Measurements from ENCODE around the gene CDPF1. TPM values are rescaled to one million over a fixed set of nuclear protein-coding genes. Genes with fewer than 3 reads are reported as not detected.
"Not testable (repeated sequence)": the region's sequence is repeated elsewhere in the genome, so short reads cannot be mapped to it uniquely, and the experiment has no call there.

The CDPF1 gene
- total RNA-seq, 1 donor from 2014 or later, result 11.1 TPM

GRCh38 chr22:46202897-46203600, 47.0 kb downstream of the CDPF1 start:
- H3K36me3 Mint-ChIP-seq (ENCODE audit: unreplicated experiment), result peaks cover 33% of the 10 kb centered on the region
- no peaks in the 10 kb centered on the region for H3K4me1 Mint-ChIP-seq (ENCODE audit: unreplicated experiment)
- no peaks in the 10 kb centered on the region for H3K27me3 Mint-ChIP-seq (ENCODE audit: unreplicated experiment)

DNA sequence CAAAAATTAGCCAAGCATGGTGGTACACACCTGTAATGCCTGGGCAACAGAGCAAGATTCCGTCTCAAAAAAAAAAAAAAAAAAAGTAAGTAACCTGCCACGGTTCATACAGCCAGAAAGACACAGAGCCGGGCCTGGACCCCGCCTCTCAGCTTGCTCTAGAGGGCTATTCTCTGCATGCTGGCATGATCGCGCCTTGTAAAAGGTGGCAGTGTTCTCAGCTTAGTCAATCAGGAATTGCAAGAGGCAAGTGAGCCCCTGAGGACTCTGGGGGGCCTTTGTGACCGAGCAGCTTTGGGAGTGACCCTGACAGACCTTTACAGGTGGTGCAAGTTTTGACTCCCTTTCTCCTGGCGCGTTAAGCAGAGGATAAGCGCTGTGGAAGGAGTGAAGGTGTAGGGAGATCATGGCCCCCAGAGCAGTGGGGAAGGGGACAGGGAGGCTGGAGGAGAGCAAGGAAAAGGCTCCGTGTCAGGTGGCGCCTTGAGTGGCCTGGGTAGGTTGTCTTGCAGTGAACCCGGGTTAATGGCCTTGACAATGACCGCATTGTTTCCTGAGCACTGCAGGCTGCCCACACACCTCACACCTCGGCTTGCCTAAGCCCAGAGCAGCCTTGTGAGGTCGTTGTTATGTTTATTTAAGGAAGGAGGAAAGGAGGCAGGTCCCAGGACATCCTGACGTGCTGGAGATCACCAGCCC, 48.9 kb downstream of the CDPF1 start:
- Mint-ChIP-seq H3K27ac (ENCODE audit: unreplicated experiment) (no peak overlapping the region), H3K4me1 (ENCODE audit: unreplicated experiment) (no peaks in the 10 kb centered on the region), H3K27me3 (ENCODE audit: unreplicated experiment) (no peaks in the 10 kb centered on the region), H3K4me3 (ENCODE audit: unreplicated experiment) (no peak overlapping the region), H3K36me3 (ENCODE audit: unreplicated experiment) (peaks cover 33% of the 10 kb centered on the region), H3K9me3 (ENCODE audit: unreplicated experiment) (no peaks in the 10 kb centered on the region)
- no peak for DNase-seq (ENCODE audit: extremely low spot score, unreplicated experiment)
- no peak for TF ChIP-seq CTCF (IDR thresholded peaks at IDR 0.05)

More at GRCh38 chr22:46202897-46203600, 47.0 kb downstream of the CDPF1 start:
- H3K4me3 Mint-ChIP-seq (ENCODE audit: unreplicated experiment), result no peak overlapping the region
- DNase-seq (ENCODE audit: extremely low spot score, unreplicated experiment), result no peak
- no peak for TF ChIP-seq CTCF (IDR thresholded peaks at IDR 0.05)
- no peaks in the 10 kb centered on the region for H3K9me3 Mint-ChIP-seq (ENCODE audit: unreplicated experiment)
- no peak overlapping the region for H3K27ac Mint-ChIP-seq (ENCODE audit: unreplicated experiment)

- H3K4me1 Mint-ChIP-seq (ENCODE audit: unreplicated experiment); DNase-seq (ENCODE audit: extremely low spot score, unreplicated experiment); H3K4me3 Mint-ChIP-seq (ENCODE audit: unreplicated experiment); H3K27me3 Mint-ChIP-seq (ENCODE audit: unreplicated experiment); H3K27ac Mint-ChIP-seq (ENCODE audit: unreplicated experiment); H3K9me3 Mint-ChIP-seq (ENCODE audit: unreplicated experiment): not testable (repeated sequence)
- H3K36me3 Mint-ChIP-seq (ENCODE audit: unreplicated experiment), result peaks cover 20% of the 10 kb centered on the region
Observed at GRCh38 chr22:46198806-46199205, 51.3 kb downstream of the CDPF1 start.

DNA sequence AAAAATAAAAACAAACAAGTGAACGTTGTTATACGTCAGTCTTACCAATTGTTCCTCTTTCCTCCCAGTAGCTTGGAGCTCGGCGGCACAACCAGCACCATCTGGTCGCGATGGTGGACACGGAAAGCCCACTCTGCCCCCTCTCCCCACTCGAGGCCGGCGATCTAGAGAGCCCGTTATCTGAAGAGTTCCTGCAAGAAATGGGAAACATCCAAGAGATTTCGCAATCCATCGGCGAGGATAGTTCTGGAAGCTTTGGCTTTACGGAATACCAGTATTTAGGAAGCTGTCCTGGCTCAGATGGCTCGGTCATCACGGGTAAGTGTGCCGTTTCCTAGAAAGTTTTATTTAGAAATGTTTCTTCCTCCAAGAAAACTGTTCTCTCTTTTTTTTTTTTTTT, 51.8 kb downstream of the CDPF1 start:
- Mint-ChIP-seq H3K9me3 (ENCODE audit: unreplicated experiment) (no peaks in the 10 kb centered on the region), H3K27me3 (ENCODE audit: unreplicated experiment) (no peaks in the 10 kb centered on the region), H3K27ac (ENCODE audit: unreplicated experiment) (no peak overlapping the region), H3K4me3 (ENCODE audit: unreplicated experiment) (no peak overlapping the region), H3K4me1 (ENCODE audit: unreplicated experiment) (no peaks in the 10 kb centered on the region), H3K36me3 (ENCODE audit: unreplicated experiment) (peaks cover 15% of the 10 kb centered on the region)
- no peak for TF ChIP-seq CTCF (IDR thresholded peaks at IDR 0.05)
- no peak for DNase-seq (ENCODE audit: extremely low spot score, unreplicated experiment)

DNA sequence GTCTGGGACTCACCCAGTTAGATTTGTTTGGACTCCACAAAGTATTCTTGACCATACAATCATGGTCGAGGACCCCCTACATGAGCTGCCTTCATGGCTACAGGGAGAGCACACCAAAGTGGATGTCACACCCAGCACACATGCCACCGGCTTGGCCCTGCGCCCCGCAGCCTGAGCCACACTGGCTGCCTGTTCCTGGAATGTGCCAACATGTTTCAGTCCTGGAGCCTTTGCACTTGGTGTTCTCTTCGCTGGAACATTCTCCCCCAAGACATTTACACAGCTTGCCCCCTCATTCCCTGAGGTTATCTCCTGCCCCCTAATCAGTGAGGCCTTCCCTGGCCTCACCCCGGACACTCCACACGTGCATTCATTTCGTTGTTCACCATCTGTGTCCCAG, 53.8 kb downstream of the CDPF1 start:
- no peaks in the 10 kb centered on the region for H3K27me3 Mint-ChIP-seq (ENCODE audit: unreplicated experiment)
- no peak for TF ChIP-seq CTCF (IDR thresholded peaks at IDR 0.05)
- H3K27ac Mint-ChIP-seq (ENCODE audit: unreplicated experiment), result no peak overlapping the region
- H3K4me1 Mint-ChIP-seq (ENCODE audit: unreplicated experiment), result no peaks in the 10 kb centered on the region
- H3K4me3 Mint-ChIP-seq (ENCODE audit: unreplicated experiment), result no peak overlapping the region
- H3K9me3 Mint-ChIP-seq (ENCODE audit: unreplicated experiment), result peaks cover 5% of the 10 kb centered on the region
- H3K36me3 Mint-ChIP-seq (ENCODE audit: unreplicated experiment), result peaks cover 18% of the 10 kb centered on the region
- no peak for DNase-seq (ENCODE audit: extremely low spot score, unreplicated experiment)
